CD4-positive, alpha-beta T cell treated with Interleukin-12 subunit alpha and Interleukin-12 subunit beta, for 1 hour (primary cell): ENCODE results near the gene TNNC1.

Experiments used
- DNase-seq: peaks from one replicate; pipeline ENCODE4 v3.0.0-alpha.2; 2020

The TNNC1 gene

DNA sequence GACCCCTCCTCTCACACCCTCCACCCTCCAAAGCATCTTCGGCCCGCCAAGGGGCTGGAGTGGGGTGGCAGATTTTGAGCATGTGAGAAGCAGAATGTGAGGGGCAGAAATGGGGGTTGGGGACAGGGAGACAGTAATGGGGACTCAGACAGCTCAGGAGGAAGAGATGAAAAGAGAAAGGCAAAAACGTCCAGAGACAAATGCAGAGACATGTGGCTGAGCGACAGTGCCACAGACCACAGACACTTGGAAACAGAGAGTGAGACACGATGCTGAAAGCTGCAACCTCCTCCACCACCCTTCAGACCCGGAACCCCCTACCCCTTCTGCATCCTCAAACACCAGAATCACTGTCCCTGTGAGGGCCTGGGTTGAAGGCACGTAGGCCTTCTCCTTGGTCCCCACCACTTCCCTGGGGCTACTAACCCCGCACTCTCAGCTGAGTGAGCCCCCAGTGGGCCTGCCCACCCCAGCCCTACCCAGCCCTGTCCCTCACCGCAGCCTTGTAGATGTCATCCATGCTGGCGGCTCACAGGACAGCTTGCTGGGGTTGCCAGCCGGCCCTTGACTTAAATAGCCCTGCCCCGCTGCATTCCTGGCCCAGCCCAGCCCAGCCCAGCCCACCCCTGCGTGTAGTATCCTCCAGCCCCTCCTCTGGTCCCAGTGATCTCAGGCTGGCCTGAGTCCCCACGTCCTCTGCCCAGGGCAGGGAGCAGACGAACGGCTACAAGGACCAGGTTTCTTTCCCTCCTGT lies at the start of gene TNNC1:
Gene TNNC1 (minus strand): TSS at position 546 of the 754 bp plus-strand sequence. CDS start 26 bp downstream, at position 520.
- DNase-seq, result no peak

DNA sequence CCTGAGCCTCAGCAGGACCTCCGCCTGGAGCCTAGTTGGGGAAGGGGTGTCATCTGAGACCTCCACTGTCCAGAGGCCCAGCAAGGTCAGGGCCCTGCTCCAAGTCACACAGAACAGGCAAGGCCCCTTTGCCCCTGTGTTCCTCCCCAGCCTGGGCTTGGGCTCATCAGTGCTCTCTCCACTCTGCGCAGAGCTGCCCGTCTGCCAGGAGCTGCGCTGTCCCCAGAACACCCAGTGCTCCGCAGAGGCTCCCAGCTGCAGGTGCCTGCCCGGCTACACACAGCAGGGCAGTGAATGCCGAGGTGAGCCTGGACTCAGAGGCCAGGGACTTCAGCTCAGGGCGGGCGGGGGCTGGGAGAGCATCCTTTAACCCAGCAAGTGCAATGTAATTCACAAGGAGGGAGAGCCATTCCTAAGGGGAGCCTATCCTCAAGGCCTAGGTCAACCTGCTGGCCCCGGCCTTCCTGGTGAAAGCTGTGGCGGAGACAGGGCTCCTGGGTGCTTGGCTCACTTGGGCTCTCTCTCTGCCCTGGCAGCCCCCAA lies 49.0 kb upstream of the TNNC1 start:
- no peak for DNase-seq

DNA sequence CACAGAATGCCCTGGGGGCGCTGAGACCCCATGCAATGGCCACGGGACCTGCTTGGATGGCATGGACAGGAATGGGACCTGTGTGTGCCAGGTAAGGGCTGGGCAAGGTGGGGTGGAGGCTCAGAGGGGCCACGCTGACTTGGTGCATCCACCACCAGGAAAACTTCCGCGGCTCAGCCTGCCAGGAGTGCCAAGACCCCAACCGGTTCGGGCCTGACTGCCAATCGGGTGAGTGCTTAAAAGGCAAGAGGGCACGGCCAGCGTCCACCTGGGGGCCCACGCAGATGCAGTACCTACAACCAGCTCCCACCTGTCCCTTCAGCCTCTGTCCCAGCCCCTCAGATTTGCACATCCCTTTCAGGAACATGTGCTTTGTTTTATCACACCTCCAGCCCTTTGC lies 48.2 kb upstream of the TNNC1 start:
- DNase-seq, result no peak

- DNase-seq, result no peak
Observed at GRCh38 chr3:52501046-52501445, 47.2 kb upstream of the TNNC1 start.

GRCh38 chr3:52498137-52499054 lies 44.6 kb upstream of the TNNC1 start:
- DNase-seq, result peak; percentile 16

- DNase-seq, result no peak
Observed at GRCh38 chr3:52495777-52496602, 42.1 kb upstream of the TNNC1 start.

DNA sequence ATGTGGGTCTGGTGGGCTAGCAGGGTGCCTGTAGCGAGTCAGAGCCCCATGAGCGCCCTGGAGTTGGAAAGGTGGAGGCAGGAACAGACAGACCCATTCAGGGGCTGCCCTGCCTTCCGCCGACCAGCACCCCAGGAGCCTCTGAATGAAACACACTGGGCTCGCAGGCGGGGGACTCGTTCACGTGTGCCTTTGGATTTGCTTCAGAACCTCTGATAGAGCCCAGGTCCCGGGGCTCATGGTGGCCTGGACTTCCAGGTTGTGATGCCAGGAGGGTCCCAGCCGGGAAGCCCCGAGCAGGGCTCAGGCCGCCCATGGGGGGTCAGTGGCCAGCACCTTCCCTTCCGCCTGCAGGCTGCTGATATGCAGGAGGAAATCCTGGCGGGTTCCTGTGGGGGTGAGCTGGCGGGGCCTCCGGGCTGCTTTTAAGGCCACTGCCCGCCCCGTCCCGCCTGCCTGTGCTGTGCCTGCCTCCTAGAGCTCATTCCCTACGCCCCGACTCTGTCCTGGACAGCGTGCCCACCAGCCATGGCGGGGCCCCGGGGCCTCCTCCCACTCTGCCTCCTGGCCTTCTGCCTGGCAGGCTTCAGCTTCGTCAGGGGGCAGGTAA lies 41.1 kb upstream of the TNNC1 start, which contains the start of gene STAB1:
Gene STAB1 (plus strand): TSS at position 453 of the 610 bp plus-strand sequence. CDS start 76 bp downstream, at position 529.
- DNase-seq, result no peak

- DNase-seq, result no peak
Observed at GRCh38 chr3:52494445-52494844, 40.6 kb upstream of the TNNC1 start.

GRCh38 chr3:52493232-52494017 lies 39.6 kb upstream of the TNNC1 start:
- DNase-seq, result no peak

GRCh38 chr3:52492059-52492458 lies 38.2 kb upstream of the TNNC1 start:
- DNase-seq, result no peak

GRCh38 chr3:52490939-52491526 lies 37.2 kb upstream of the TNNC1 start:
- DNase-seq, result no peak

GRCh38 chr3:52490035-52490938 lies 36.4 kb upstream of the TNNC1 start:
- DNase-seq, result no peak

DNA sequence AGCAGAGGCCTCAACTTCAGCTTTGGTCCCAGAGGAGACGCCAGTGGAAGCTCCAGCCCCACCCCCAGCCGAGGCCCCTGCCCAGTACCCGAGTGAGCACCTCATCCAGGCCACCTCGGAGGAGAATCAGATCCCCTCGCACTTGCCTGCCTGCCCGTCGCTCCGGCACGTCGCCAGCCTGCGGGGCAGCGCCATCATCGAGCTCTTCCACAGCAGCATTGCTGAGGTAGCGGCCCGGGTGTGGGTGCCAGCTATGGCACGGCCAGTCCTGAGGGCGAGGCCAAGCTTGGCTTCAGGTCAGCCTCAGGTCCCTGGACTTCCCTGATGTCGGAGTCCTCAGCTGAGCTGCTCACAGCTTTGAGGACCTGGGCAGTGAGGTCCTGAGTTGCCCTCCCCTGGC lies 35.6 kb upstream of the TNNC1 start:
- DNase-seq, result no peak

GRCh38 chr3:52488746-52489145 lies 34.9 kb upstream of the TNNC1 start:
- no peak for DNase-seq

DNA sequence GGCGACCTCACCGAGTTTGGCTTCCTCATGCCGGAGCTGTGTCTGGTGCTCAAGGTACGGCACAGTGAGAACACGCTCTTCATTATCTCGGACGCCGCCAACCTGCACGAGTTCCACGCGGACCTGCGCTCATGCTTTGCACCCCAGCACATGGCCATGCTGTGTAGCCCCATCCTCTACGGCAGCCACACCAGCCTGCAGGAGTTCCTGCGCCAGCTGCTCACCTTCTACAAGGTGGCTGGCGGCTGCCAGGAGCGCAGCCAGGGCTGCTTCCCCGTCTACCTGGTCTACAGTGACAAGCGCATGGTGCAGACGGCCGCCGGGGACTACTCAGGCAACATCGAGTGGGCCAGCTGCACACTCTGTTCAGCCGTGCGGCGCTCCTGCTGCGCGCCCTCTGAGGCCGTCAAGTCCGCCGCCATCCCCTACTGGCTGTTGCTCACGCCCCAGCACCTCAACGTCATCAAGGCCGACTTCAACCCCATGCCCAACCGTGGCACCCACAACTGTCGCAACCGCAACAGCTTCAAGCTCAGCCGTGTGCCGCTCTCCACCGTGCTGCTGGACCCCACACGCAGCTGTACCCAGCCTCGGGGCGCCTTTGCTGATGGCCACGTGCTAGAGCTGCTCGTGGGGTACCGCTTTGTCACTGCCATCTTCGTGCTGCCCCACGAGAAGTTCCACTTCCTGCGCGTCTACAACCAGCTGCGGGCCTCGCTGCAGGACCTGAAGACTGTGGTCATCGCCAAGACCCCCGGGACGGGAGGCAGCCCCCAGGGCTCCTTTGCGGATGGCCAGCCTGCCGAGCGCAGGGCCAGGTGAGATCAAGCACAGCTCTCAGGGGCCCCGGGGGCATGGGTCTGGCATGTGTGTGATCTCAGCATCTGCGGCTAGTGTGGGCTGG lies 34.2 kb upstream of the TNNC1 start:
- DNase-seq, result no peak

GRCh38 chr3:52487050-52487787 lies 33.4 kb upstream of the TNNC1 start:
- DNase-seq, result no peak

DNA sequence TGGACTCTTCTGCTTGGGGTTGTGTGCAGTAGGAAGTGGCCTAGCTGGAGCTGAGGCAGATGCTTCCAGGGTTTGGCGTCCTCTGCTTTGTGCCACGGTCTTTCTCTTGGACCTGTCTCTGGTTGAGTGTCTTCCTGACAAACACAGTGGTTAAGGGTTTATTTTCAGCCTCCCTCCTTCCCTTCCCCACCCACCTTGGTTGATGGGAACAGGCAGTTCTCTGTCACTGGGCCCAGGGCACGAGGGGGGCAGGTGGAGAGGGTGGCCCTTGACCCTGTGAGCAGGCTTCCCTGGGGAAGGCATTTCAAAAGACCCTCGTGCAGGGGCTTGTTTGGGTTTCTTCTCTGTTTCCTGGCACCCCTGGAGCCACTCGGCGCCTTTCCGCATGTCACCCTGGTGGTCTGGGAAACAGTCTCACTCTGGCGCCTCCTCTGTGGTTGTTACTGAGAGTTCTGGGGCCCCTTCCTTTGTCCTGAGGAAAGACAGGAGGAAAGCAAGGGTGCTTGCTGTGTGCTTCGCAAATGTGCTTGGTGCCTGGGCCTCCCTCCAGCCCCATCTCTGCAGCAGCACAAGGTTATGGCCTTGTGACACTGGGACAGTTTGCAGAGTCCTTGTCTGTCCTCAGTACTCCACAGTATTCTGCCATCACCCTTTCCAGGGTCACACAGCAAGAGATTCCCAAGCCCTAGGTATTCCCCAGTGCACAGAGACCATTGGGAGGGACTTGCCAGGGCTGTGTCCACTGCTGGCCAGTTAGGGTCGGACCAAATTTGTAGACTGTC lies 31.0 kb upstream of the TNNC1 start:
- DNase-seq, result no peak
